Peyer's patch (tissue), 4 donors: Measurements from ENCODE around the gene TRIM63.

Source experiments
- CTCF ChIP-seq, 6 experiments: fragments of 450-650 bp in 4 of 6; fragments of 200-600 bp in 2 of 6; sonication (generic) in 1 of 6; IDR thresholded peaks; one replicate each; pipeline ENCODE4 v1.5.1; 2017 to 2019; ENCODE audit warnings: antibody characterized with exemption in 6 of 6, mild to moderate bottlenecking in 3 of 6, moderate library complexity in 1 of 6
- POLR2A ChIP-seq, 2 donors: fragments of 450-650 bp; IDR thresholded peaks; one replicate each; pipeline ENCODE4 v1.5.1; 2017; ENCODE audit warnings: antibody characterized with exemption in 2 of 2, mild to moderate bottlenecking in 2 of 2, moderate library complexity in 2 of 2

- no peak for TF ChIP-seq POLR2A (IDR thresholded peaks at IDR 0.05)
- TF ChIP-seq CTCF (IDR thresholded peaks at IDR 0.05): no peak
Measured at GRCh38 chr1:26010825-26011224, 56.6 kb downstream of the TRIM63 start.
